HG03108 (cell line): ENCODE data around the gene EPG5.
"Not testable (repeated sequence)": the region's sequence is repeated elsewhere in the genome, so short reads cannot be mapped to it uniquely, and the experiment has no call there.

Experiments
- ATAC-seq: cut with Tn5 transposase; IDR thresholded peaks from one replicate; pipeline ENCODE4 v1.9.1; 2021; ENCODE audit warnings: moderate library complexity; ENCODE audit not compliant: unreplicated experiment

Gene EPG5

GRCh38 chr18:45820106-45820745 is 146.9 kb downstream of the EPG5 start:
- ATAC-seq = no peak

GRCh38 chr18:45818765-45819164 is 148.4 kb downstream of the EPG5 start:
- not testable (repeated sequence) for ATAC-seq

- no peak for ATAC-seq
Measured at GRCh38 chr18:45817543-45817942, 149.6 kb downstream of the EPG5 start.

- not testable (repeated sequence) for ATAC-seq
Measured at GRCh38 chr18:45814733-45815132, 152.4 kb downstream of the EPG5 start.

GRCh38 chr18:45807144-45807543 is 160.0 kb downstream of the EPG5 start:
- ATAC-seq = not testable (repeated sequence)

GRCh38 chr18:45806226-45806625 is 160.9 kb downstream of the EPG5 start:
- no peak for ATAC-seq

GRCh38 chr18:45805551-45805950 is 161.6 kb downstream of the EPG5 start:
- no peak for ATAC-seq

GRCh38 chr18:45802814-45803492 is 164.2 kb downstream of the EPG5 start:
- ATAC-seq = no peak

GRCh38 chr18:45801416-45802004 is 165.6 kb downstream of the EPG5 start:
- no peak for ATAC-seq
